Esophagus muscularis mucosa (tissue), 4 donors: ENCODE data around the gene NCOA1. TPM values are rescaled to one million over a fixed set of nuclear protein-coding genes. Genes with fewer than 3 reads are reported as not detected.

Source experiments
- DNase-seq: peaks from one replicate; pipeline ENCODE4 v3.0.0-alpha.2; 2017; ENCODE audit errors: extremely low spot score
- H3K27ac ChIP-seq, 4 donors: fragments of 200-600 bp; sonication (generic); replicated peaks in 1 of 4; 1 replicate in 3 of 4; 2 replicates in 1 of 4; pipeline ENCODE4 v1.5.1; 2016 to 2019; ENCODE audit warnings: mild to moderate bottlenecking in 1 of 4
- H3K27me3 ChIP-seq, 4 donors: fragments of 200-600 bp; sonication (generic); one replicate each; pipeline versions ENCODE4 v1.5.1 to v1.6.0; 2016 to 2019
- H3K36me3 ChIP-seq, 4 donors: fragments of 200-600 bp; sonication (generic); one replicate each; pipeline ENCODE4 v1.5.1; 2016 to 2019
- H3K4me1 ChIP-seq, 4 donors: fragments of 200-600 bp; sonication (generic); one replicate each; pipeline ENCODE4 v1.5.1; 2016 to 2019
- H3K4me3 ChIP-seq, 4 donors: fragments of 200-600 bp; sonication (generic); 1 replicate in 2 of 4; 2 replicates in 2 of 4; pipeline ENCODE4 v1.5.1; 2016 to 2019; ENCODE audit warnings: mild to moderate bottlenecking in 4 of 4, moderate library complexity in 1 of 4
- H3K9me3 ChIP-seq, 4 donors: fragments of 200-600 bp; sonication (generic); 1 replicate in 3 of 4; 2 replicates in 1 of 4; pipeline ENCODE4 v1.5.1; 2016 to 2019
- CTCF ChIP-seq, 3 experiments: fragments of 200-600 bp in 2 of 3; fragments of 450-650 bp in 1 of 3; sonication (generic) in 2 of 3; IDR thresholded peaks; one replicate each; pipeline ENCODE4 v1.5.1; 2017 to 2019; ENCODE audit warnings: antibody characterized with exemption in 3 of 3, mild to moderate bottlenecking in 2 of 3, moderate library complexity in 1 of 3
- EP300 ChIP-seq: sonication (generic); formaldehyde crosslinking; IDR thresholded peaks from one replicate; pipeline ENCODE4 v1.6.1; 2017; ENCODE audit warnings: antibody characterized with exemption
- POLR2A ChIP-seq: fragments of 450-650 bp; IDR thresholded peaks from one replicate; pipeline ENCODE4 v1.6.1; 2017; ENCODE audit warnings: antibody characterized with exemption, moderate library complexity, mild to moderate bottlenecking, low read depth
- POLR2AphosphoS5 ChIP-seq, 2 donors: sonication (generic); formaldehyde crosslinking; IDR thresholded peaks; one replicate each; pipeline ENCODE4 v1.6.1; 2017; ENCODE audit warnings: antibody characterized with exemption in 2 of 2
- WGBS: methylation state at CpG from one replicate; pipeline ENCODE4 v1.1.5; 2018; 5-methylcytosine and 5-hydroxymethylcytosine counted together
- intact Hi-C: fragments of 100-400 bp; cut with DNase I; formaldehyde crosslinking; loops from one replicate; pipeline ENCODE4 v1.15.1; 2023
- total RNA-seq, 4 donors: library from RNA; depleted of rRNA; stranded (reverse); fragments of >200 nt; gene quantifications; one replicate each; pipeline versions ENCODE4 v1.1.0 to v1.2.1, GENCODE V29; 2016

Gene NCOA1
- total RNA-seq, 4 donors from 2014 or later = 43.9 to 49.4 (median 47.3) TPM

GRCh38 chr2:24469148-24469650 lies 21.9 kb upstream of the NCOA1 start:
- no peak for DNase-seq
- no peak for TF ChIP-seq POLR2AphosphoS5 (IDR thresholded peaks at IDR 0.05)
- no peak for TF ChIP-seq EP300
- no peak for TF ChIP-seq POLR2A
- TF ChIP-seq CTCF (IDR thresholded peaks at IDR 0.05) = no peak
- H3K27me3 ChIP-seq = no peaks in the 10 kb centered on the region
- H3K9me3 ChIP-seq = no peaks in the 10 kb centered on the region
- no peak overlapping the region for H3K27ac ChIP-seq
- no peaks in the 10 kb centered on the region for H3K36me3 ChIP-seq
- 81% methylated on average over 2 of the region's 2 CpGs for WGBS
- no peaks in the 10 kb centered on the region for H3K4me1 ChIP-seq
- intact Hi-C loops = no loop called here
- H3K4me3 ChIP-seq = no peak overlapping the region

- Histone ChIP-seq H3K4me1 (no peaks in the 10 kb centered on the region), H3K36me3 (no peaks in the 10 kb centered on the region), H3K9me3 (no peaks in the 10 kb centered on the region), H3K4me3 (no peak overlapping the region), H3K27ac (no peak overlapping the region), H3K27me3 (no peaks in the 10 kb centered on the region)
- TF ChIP-seq POLR2AphosphoS5 (IDR thresholded peaks at IDR 0.05) (no peak), CTCF (IDR thresholded peaks at IDR 0.05) (no peak), EP300 (no peak), POLR2A (no peak)
- intact Hi-C loops = no loop called here
- DNase-seq = no peak
- 76% methylated on average over 5 of the region's 5 CpGs for WGBS
These were observed 19.4 kb upstream of the NCOA1 start for GRCh38 chr2:24471662-24472061.

GRCh38 chr2:24472416-24472815 lies 18.6 kb upstream of the NCOA1 start:
- Histone ChIP-seq H3K36me3 (no peaks in the 10 kb centered on the region), H3K27me3 (no peaks in the 10 kb centered on the region), H3K9me3 (no peaks in the 10 kb centered on the region), H3K4me1 (no peaks in the 10 kb centered on the region), H3K4me3 (no peak overlapping the region), H3K27ac (no peak overlapping the region)
- no peak for TF ChIP-seq POLR2A
- no peak for TF ChIP-seq EP300
- TF ChIP-seq CTCF (IDR thresholded peaks at IDR 0.05) = no peak
- no peak for TF ChIP-seq POLR2AphosphoS5 (IDR thresholded peaks at IDR 0.05)
- intact Hi-C loops = no loop called here
- DNase-seq = no peak
- 100% methylated on average over 1 of the region's 1 CpG for WGBS

- no peak for DNase-seq
- Histone ChIP-seq H3K9me3 (no peaks in the 10 kb centered on the region), H3K4me1 (no peaks in the 10 kb centered on the region), H3K4me3 (no peak overlapping the region), H3K27ac (no peak overlapping the region), H3K36me3 (no peaks in the 10 kb centered on the region), H3K27me3 (no peaks in the 10 kb centered on the region)
- intact Hi-C loops = no loop called here
- TF ChIP-seq POLR2A (no peak), CTCF (IDR thresholded peaks at IDR 0.05) (no peak), POLR2AphosphoS5 (IDR thresholded peaks at IDR 0.05) (no peak), EP300 (no peak)
These were observed 17.4 kb upstream of the NCOA1 start for GRCh38 chr2:24473626-24474025.

- intact Hi-C loops = no loop called here
- TF ChIP-seq POLR2A (no peak), POLR2AphosphoS5 (IDR thresholded peaks at IDR 0.05) (no peak), EP300 (no peak), CTCF (IDR thresholded peaks at IDR 0.05) (no peak)
- no peak overlapping the region for H3K4me3 ChIP-seq
- no peak overlapping the region for H3K27ac ChIP-seq
- H3K4me1 ChIP-seq = no peaks in the 10 kb centered on the region
- no peaks in the 10 kb centered on the region for H3K27me3 ChIP-seq
- H3K9me3 ChIP-seq = no peaks in the 10 kb centered on the region
- H3K36me3 ChIP-seq = no peaks in the 10 kb centered on the region
- WGBS = 93% methylated on average over 5 of the region's 5 CpGs
- DNase-seq = no peak
These were observed 17.0 kb upstream of the NCOA1 start for GRCh38 chr2:24474053-24474452.
